Esophagus muscularis mucosa (tissue), 4 donors: ENCODE data around the gene DACH1. TPM values are rescaled to one million over a fixed set of nuclear protein-coding genes. Genes with fewer than 3 reads are reported as not detected.

ENCODE experiments used
- DNase-seq: peaks from one replicate; pipeline ENCODE4 v3.0.0-alpha.2; 2017; ENCODE audit errors: extremely low spot score
- H3K27ac ChIP-seq, 4 donors: fragments of 200-600 bp; sonication (generic); replicated peaks in 1 of 4; 1 replicate in 3 of 4; 2 replicates in 1 of 4; pipeline ENCODE4 v1.5.1; 2016 to 2019; ENCODE audit warnings: mild to moderate bottlenecking in 1 of 4
- H3K27me3 ChIP-seq, 4 donors: fragments of 200-600 bp; sonication (generic); one replicate each; pipeline versions ENCODE4 v1.5.1 to v1.6.0; 2016 to 2019
- H3K36me3 ChIP-seq, 4 donors: fragments of 200-600 bp; sonication (generic); one replicate each; pipeline ENCODE4 v1.5.1; 2016 to 2019
- H3K4me1 ChIP-seq, 4 donors: fragments of 200-600 bp; sonication (generic); one replicate each; pipeline ENCODE4 v1.5.1; 2016 to 2019
- H3K4me3 ChIP-seq, 4 donors: fragments of 200-600 bp; sonication (generic); 1 replicate in 2 of 4; 2 replicates in 2 of 4; pipeline ENCODE4 v1.5.1; 2016 to 2019; ENCODE audit warnings: mild to moderate bottlenecking in 4 of 4, moderate library complexity in 1 of 4
- H3K9me3 ChIP-seq, 4 donors: fragments of 200-600 bp; sonication (generic); 1 replicate in 3 of 4; 2 replicates in 1 of 4; pipeline ENCODE4 v1.5.1; 2016 to 2019
- CTCF ChIP-seq, 3 experiments: fragments of 200-600 bp in 2 of 3; fragments of 450-650 bp in 1 of 3; sonication (generic) in 2 of 3; IDR thresholded peaks; one replicate each; pipeline ENCODE4 v1.5.1; 2017 to 2019; ENCODE audit warnings: antibody characterized with exemption in 3 of 3, mild to moderate bottlenecking in 2 of 3, moderate library complexity in 1 of 3
- EP300 ChIP-seq: sonication (generic); formaldehyde crosslinking; IDR thresholded peaks from one replicate; pipeline ENCODE4 v1.6.1; 2017; ENCODE audit warnings: antibody characterized with exemption
- POLR2A ChIP-seq: fragments of 450-650 bp; IDR thresholded peaks from one replicate; pipeline ENCODE4 v1.6.1; 2017; ENCODE audit warnings: antibody characterized with exemption, moderate library complexity, mild to moderate bottlenecking, low read depth
- POLR2AphosphoS5 ChIP-seq, 2 donors: sonication (generic); formaldehyde crosslinking; IDR thresholded peaks; one replicate each; pipeline ENCODE4 v1.6.1; 2017; ENCODE audit warnings: antibody characterized with exemption in 2 of 2
- WGBS: methylation state at CpG from one replicate; pipeline ENCODE4 v1.1.5; 2018; 5-methylcytosine and 5-hydroxymethylcytosine counted together
- intact Hi-C: fragments of 100-400 bp; cut with DNase I; formaldehyde crosslinking; loops from one replicate; pipeline ENCODE4 v1.15.1; 2023
- total RNA-seq, 4 donors: library from RNA; depleted of rRNA; stranded (reverse); fragments of >200 nt; gene quantifications; one replicate each; pipeline versions ENCODE4 v1.1.0 to v1.2.1, GENCODE V29; 2016

The DACH1 gene
- total RNA-seq, 4 donors from 2014 or later, result 1.2 to 2.0 (median 1.5) TPM

DNA sequence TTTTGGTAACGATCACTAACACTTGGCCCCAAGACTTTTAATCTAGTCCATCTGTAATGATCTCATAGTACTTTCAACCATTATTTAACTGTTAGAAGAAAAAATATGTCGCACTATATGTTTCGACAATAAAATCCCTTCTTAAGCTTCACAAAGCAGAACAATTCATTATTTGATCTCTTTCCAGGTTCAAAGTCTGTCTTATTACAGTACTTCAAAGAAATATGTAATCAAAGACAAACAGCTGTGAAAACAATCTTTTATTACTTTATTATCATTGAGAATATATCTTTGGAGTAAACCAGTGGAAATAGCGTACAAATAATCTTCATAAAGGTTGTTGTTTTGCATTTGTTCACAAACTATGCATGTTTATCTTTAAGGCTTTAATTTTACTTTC, 93.5 kb downstream of the DACH1 start:
- no peaks in the 10 kb centered on the region for H3K27me3 ChIP-seq
- no peak for TF ChIP-seq POLR2A
- TF ChIP-seq EP300, result no peak
- no peak for TF ChIP-seq POLR2AphosphoS5 (IDR thresholded peaks at IDR 0.05)
- no peak for TF ChIP-seq CTCF (IDR thresholded peaks at IDR 0.05)
- peaks cover 0 to 4% (median 0%) of the 10 kb centered on the region in 4 donors for H3K4me1 ChIP-seq
- 54% methylated on average over 4 of the region's 4 CpGs for WGBS
- H3K9me3 ChIP-seq, result no peaks in the 10 kb centered on the region
- intact Hi-C loops, result no loop called here
- H3K27ac ChIP-seq, result no peak overlapping the region
- H3K4me3 ChIP-seq, result no peak overlapping the region
- no peaks in the 10 kb centered on the region for H3K36me3 ChIP-seq
- no peak for DNase-seq

- peaks cover 0 to 4% (median 0%) of the 10 kb centered on the region in 4 donors for H3K4me1 ChIP-seq
- no peaks in the 10 kb centered on the region for H3K9me3 ChIP-seq
- TF ChIP-seq EP300, result no peak
- TF ChIP-seq CTCF (IDR thresholded peaks at IDR 0.05), result no peak
- no peak for TF ChIP-seq POLR2AphosphoS5 (IDR thresholded peaks at IDR 0.05)
- TF ChIP-seq POLR2A, result no peak
- DNase-seq, result no peak
- no peaks in the 10 kb centered on the region for H3K27me3 ChIP-seq
- 25% methylated on average over 1 of the region's 1 CpG for WGBS
- no peak overlapping the region for H3K27ac ChIP-seq
- no peaks in the 10 kb centered on the region for H3K36me3 ChIP-seq
- H3K4me3 ChIP-seq, result no peak overlapping the region
- intact Hi-C loops, result no loop called here
Measured at GRCh38 chr13:71772361-71772760, 94.6 kb downstream of the DACH1 start.

DNA sequence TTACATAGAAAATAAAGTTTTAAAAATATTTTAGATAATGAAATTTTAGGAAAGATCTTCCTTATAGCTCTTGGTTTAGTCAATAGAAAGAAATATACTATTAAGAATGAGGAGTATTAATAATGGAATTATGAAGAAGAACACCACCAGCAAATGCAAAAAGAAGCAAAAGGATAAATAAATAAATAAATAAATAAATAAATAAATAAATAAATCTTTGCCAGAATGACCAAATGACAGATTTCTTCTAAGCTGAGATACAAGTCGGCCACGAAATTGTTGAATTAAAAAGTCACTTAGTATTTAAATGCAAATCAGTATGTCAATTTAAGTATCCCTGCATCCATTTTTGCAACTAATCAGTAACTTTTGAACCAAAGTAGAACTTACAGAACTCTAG, 95.9 kb downstream of the DACH1 start:
- no peak overlapping the region for H3K27ac ChIP-seq
- WGBS, result 90% methylated on average over 2 of the region's 2 CpGs
- peaks cover 0 to 1% (median 0%) of the 10 kb centered on the region in 4 donors for H3K4me1 ChIP-seq
- intact Hi-C loops, result no loop called here
- TF ChIP-seq POLR2A (no peak), POLR2AphosphoS5 (IDR thresholded peaks at IDR 0.05) (no peak), CTCF (IDR thresholded peaks at IDR 0.05) (no peak), EP300 (no peak)
- H3K27me3 ChIP-seq, result no peaks in the 10 kb centered on the region
- no peaks in the 10 kb centered on the region for H3K9me3 ChIP-seq
- no peaks in the 10 kb centered on the region for H3K36me3 ChIP-seq
- no peak for DNase-seq
- no peak overlapping the region for H3K4me3 ChIP-seq

DNA sequence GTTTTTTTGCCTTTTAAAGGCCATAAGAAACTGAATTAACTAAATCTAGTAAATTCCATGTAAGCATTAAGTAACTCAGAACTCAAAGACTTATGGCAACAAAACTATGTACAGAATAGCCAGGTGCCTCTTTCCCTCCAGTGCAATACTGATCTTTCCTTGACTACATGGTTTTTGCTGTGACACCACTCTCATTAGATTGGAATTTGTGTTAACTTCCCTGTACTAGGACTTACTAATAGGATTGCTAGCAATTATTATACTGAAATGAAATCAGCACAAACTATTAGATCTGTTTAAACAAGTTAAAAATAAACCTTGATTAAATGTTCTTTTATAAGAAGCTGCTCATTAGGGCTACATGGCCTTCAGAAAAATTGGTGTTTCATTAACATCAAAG, 96.3 kb downstream of the DACH1 start:
- Histone ChIP-seq H3K4me1 (no peaks in the 10 kb centered on the region), H3K9me3 (no peaks in the 10 kb centered on the region), H3K4me3 (no peak overlapping the region), H3K36me3 (no peaks in the 10 kb centered on the region), H3K27me3 (no peaks in the 10 kb centered on the region), H3K27ac (no peak overlapping the region)
- DNase-seq, result no peak
- intact Hi-C loops, result no loop called here
- no peak for TF ChIP-seq POLR2A
- TF ChIP-seq POLR2AphosphoS5 (IDR thresholded peaks at IDR 0.05), result no peak
- TF ChIP-seq CTCF (IDR thresholded peaks at IDR 0.05), result no peak
- no peak for TF ChIP-seq EP300

DNA sequence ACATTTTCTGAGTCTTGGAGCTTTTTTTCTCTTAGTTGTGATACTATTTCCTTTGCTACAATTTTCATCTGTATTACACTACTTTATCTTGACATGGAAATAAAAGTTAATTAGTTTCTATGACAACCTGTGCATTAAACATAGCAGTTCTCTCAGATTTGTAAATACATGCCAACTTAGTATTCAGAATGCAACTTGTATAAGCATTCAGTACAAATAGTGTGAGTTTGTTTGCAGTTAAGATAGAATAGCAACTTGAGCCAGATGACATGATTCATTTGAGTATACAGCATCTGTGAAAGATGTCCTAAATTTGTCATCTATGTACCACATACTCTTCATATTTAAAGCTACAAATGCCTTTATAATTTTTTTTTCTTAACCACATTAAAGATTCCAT, 98.1 kb downstream of the DACH1 start:
- no peak for TF ChIP-seq POLR2AphosphoS5 (IDR thresholded peaks at IDR 0.05)
- no peak for TF ChIP-seq EP300
- TF ChIP-seq CTCF (IDR thresholded peaks at IDR 0.05), result no peak
- no peak for TF ChIP-seq POLR2A

More for the DNA sequence above, 98.1 kb downstream of the DACH1 start:
- Histone ChIP-seq H3K9me3 (no peaks in the 10 kb centered on the region), H3K36me3 (no peaks in the 10 kb centered on the region), H3K4me3 (no peak overlapping the region), H3K27me3 (no peaks in the 10 kb centered on the region), H3K27ac (no peak overlapping the region), H3K4me1 (no peaks in the 10 kb centered on the region)
- intact Hi-C loops, result no loop called here
- no peak for DNase-seq
